NT2/D1 (cell line): ENCODE measurements around the gene KLHL29.

ENCODE experiments used
- YY1 ChIP-seq: IDR thresholded peaks from 2 replicates; pipeline ENCODE4 v1.6.1; 2011; ENCODE audit not compliant: insufficient read length, insufficient read depth
- ZNF274 ChIP-seq: IDR thresholded peaks from 2 replicates; pipeline ENCODE4 v1.6.1; 2011; ENCODE audit warnings: mild to moderate bottlenecking, low read depth, low read length

- TF ChIP-seq ZNF274 (no peak), YY1 (no peak)
These were observed 184.9 kb downstream of the KLHL29 start for GRCh38 chr2:23569761-23570365.
